ENCODE results near the gene GABRB1.

Gene GABRB1

DNA sequence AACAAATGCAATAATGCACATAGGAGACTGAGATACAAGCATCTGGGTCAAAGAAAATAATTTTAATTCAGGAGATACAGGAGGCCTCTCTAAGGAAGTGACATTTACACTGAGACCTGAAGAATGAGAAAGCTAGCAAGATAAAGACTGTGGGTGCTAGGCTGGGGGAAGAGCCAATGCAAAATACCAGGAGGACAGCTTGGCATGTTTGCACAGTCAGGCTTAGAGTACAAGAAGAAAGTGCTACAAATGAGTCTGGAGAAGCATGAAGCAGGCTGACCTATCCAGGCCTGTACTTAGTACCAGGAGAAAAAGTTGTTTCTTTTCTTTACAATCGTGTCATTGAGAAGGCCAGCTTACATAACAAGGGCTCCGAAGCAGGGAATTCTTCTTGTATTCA lies 56.9 kb downstream of the GABRB1 start:
- H3K27ac ChIP-seq (ENCODE audit: low read length), result no peak overlapping the region

DNA sequence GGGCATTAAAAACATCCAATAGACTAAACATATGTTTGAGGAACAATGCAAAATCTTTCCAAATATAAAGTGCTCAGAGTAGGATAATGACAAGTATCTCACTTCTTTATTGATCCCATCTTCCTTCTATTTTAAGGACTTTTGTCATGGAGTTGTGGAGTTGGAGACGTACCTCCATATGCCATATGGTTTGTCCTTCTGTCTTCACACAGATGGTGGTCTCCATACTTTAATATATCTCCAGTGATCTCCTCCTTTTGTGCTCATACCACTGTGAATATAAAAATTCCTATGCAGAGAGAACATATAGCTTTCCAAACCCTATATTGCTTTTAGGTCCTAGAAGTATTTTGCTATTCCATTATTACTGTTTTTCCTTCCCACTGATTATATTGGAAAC lies 64.5 kb downstream of the GABRB1 start:
- DNase-seq, result no peak
- Histone ChIP-seq H3F3A (ENCODE audit: insufficient read depth, low read length) (no peaks in the 10 kb centered on the region), H3K4me3 (ENCODE audit: low read length) (no peak overlapping the region), H3K27ac (ENCODE audit: low read length) (no peak overlapping the region), H3K27me3 (replicated peaks; ENCODE audit: insufficient read depth, low read length) (no peaks in the 10 kb centered on the region), H3K4me1 (ENCODE audit: low read length) (no peaks in the 10 kb centered on the region), H4K20me1 (ENCODE audit: insufficient read depth, low read length) (no peaks in the 10 kb centered on the region), H3K9me3 (replicated peaks; ENCODE audit: insufficient read depth, low read length) (no peaks in the 10 kb centered on the region), H3K79me2 (ENCODE audit: low read length) (no peaks in the 10 kb centered on the region), H3K9ac (ENCODE audit: low read length) (no peak overlapping the region), H3K36me3 (replicated peaks; ENCODE audit: insufficient read depth, low read length) (no peaks in the 10 kb centered on the region), H2AFZ (ENCODE audit: low read length) (no peak overlapping the region), H3K9me2 (replicated peaks; ENCODE audit: insufficient read depth, low read length) (no peaks in the 10 kb centered on the region), H3K4me2 (ENCODE audit: low read depth, low read length) (no peak overlapping the region)
- no peak for TF ChIP-seq EZH2 (optimal IDR thresholded peaks at IDR 0.05; ENCODE audit: low read depth, low read length)
- no peak for TF ChIP-seq EZH2phosphoT487 (IDR thresholded peaks at IDR 0.05; ENCODE audit: low read length)
- no peak for TF ChIP-seq CTCF (IDR thresholded peaks at IDR 0.05; ENCODE audit: low read length)

More for the DNA sequence above, 56.9 kb downstream of the GABRB1 start:
- Histone ChIP-seq H3K9me3 (replicated peaks; ENCODE audit: insufficient read depth, low read length) (no peaks in the 10 kb centered on the region), H3K79me2 (ENCODE audit: low read length) (no peaks in the 10 kb centered on the region), H4K20me1 (ENCODE audit: insufficient read depth, low read length) (no peaks in the 10 kb centered on the region), H3K9me2 (replicated peaks; ENCODE audit: insufficient read depth, low read length) (no peaks in the 10 kb centered on the region), H3F3A (ENCODE audit: insufficient read depth, low read length) (no peaks in the 10 kb centered on the region), H3K9ac (ENCODE audit: low read length) (no peak overlapping the region), H3K4me2 (ENCODE audit: low read depth, low read length) (no peak overlapping the region), H3K27me3 (replicated peaks; ENCODE audit: insufficient read depth, low read length) (no peaks in the 10 kb centered on the region), H3K4me1 (ENCODE audit: low read length) (no peaks in the 10 kb centered on the region), H2AFZ (ENCODE audit: low read length) (no peak overlapping the region), H3K36me3 (replicated peaks; ENCODE audit: insufficient read depth, low read length) (no peaks in the 10 kb centered on the region), H3K4me3 (ENCODE audit: low read length) (no peak overlapping the region)
- DNase-seq, result no peak
- TF ChIP-seq EZH2phosphoT487 (IDR thresholded peaks at IDR 0.05; ENCODE audit: low read length) (no peak), CTCF (IDR thresholded peaks at IDR 0.05; ENCODE audit: low read length) (no peak), EZH2 (optimal IDR thresholded peaks at IDR 0.05; ENCODE audit: low read depth, low read length) (no peak)

GRCh38 chr4:47101453-47101852 lies 70.1 kb downstream of the GABRB1 start:
- H3K27ac ChIP-seq (ENCODE audit: low read length), result no peak overlapping the region
- H3K79me2 ChIP-seq (ENCODE audit: low read length), result no peaks in the 10 kb centered on the region
- H3K9me3 ChIP-seq (replicated peaks; ENCODE audit: insufficient read depth, low read length), result no peaks in the 10 kb centered on the region
- no peak overlapping the region for H2AFZ ChIP-seq (ENCODE audit: low read length)
- no peaks in the 10 kb centered on the region for H3F3A ChIP-seq (ENCODE audit: insufficient read depth, low read length)
- H4K20me1 ChIP-seq (ENCODE audit: insufficient read depth, low read length), result no peaks in the 10 kb centered on the region
- H3K36me3 ChIP-seq (replicated peaks; ENCODE audit: insufficient read depth, low read length), result no peaks in the 10 kb centered on the region
- H3K4me3 ChIP-seq (ENCODE audit: low read length), result no peak overlapping the region
- H3K27me3 ChIP-seq (replicated peaks; ENCODE audit: insufficient read depth, low read length), result no peaks in the 10 kb centered on the region
- H3K4me1 ChIP-seq (ENCODE audit: low read length), result no peaks in the 10 kb centered on the region
- no peaks in the 10 kb centered on the region for H3K9me2 ChIP-seq (replicated peaks; ENCODE audit: insufficient read depth, low read length)
- H3K4me2 ChIP-seq (ENCODE audit: low read depth, low read length), result no peak overlapping the region
- TF ChIP-seq CTCF (IDR thresholded peaks at IDR 0.05; ENCODE audit: low read length) (no peak), EZH2 (optimal IDR thresholded peaks at IDR 0.05; ENCODE audit: low read depth, low read length) (no peak), EZH2phosphoT487 (IDR thresholded peaks at IDR 0.05; ENCODE audit: low read length) (no peak)
- no peak overlapping the region for H3K9ac ChIP-seq (ENCODE audit: low read length)
- DNase-seq, result no peak
